ENCODE measurements around the gene HOXD1.

GRCh38 chr2:176239031-176239430 is 50.6 kb downstream of the HOXD1 start:
- no peak for TF ChIP-seq MAFK (IDR thresholded peaks at IDR 0.05; ENCODE audit: low read depth, low read length)
- no peak for TF ChIP-seq CTCF (conservative IDR thresholded peaks at IDR 0.05; ENCODE audit: low read depth, low read length)
- no peak for TF ChIP-seq SMC3 (IDR thresholded peaks at IDR 0.05; ENCODE audit: low read depth, low read length)
- TF ChIP-seq CEBPB (IDR thresholded peaks at IDR 0.05; ENCODE audit: low read depth, low read length): no peak
- TF ChIP-seq POLR2A (IDR thresholded peaks at IDR 0.05; ENCODE audit: low read depth, low read length): no peak
- TF ChIP-seq CHD1 (IDR thresholded peaks at IDR 0.05; ENCODE audit: low read depth, low read length): no peak
- TF ChIP-seq ELK1 (IDR thresholded peaks at IDR 0.05; ENCODE audit: borderline replicate concordance, low read depth, low read length): no peak
- TF ChIP-seq MXI1 (IDR thresholded peaks at IDR 0.05; ENCODE audit: borderline replicate concordance, low read depth, low read length): no peak
- TF ChIP-seq RFX5 (IDR thresholded peaks at IDR 0.05; ENCODE audit: low read depth, low read length): no peak
- no peak for TF ChIP-seq FOS (IDR thresholded peaks at IDR 0.05; ENCODE audit: low read depth, low read length)
- no peak for TF ChIP-seq MAZ (IDR thresholded peaks at IDR 0.05; ENCODE audit: borderline replicate concordance, low read depth, low read length)

Measured in IMR-90 (cell line).